ENCODE results near the gene RALGPS1.

The RALGPS1 gene

DNA sequence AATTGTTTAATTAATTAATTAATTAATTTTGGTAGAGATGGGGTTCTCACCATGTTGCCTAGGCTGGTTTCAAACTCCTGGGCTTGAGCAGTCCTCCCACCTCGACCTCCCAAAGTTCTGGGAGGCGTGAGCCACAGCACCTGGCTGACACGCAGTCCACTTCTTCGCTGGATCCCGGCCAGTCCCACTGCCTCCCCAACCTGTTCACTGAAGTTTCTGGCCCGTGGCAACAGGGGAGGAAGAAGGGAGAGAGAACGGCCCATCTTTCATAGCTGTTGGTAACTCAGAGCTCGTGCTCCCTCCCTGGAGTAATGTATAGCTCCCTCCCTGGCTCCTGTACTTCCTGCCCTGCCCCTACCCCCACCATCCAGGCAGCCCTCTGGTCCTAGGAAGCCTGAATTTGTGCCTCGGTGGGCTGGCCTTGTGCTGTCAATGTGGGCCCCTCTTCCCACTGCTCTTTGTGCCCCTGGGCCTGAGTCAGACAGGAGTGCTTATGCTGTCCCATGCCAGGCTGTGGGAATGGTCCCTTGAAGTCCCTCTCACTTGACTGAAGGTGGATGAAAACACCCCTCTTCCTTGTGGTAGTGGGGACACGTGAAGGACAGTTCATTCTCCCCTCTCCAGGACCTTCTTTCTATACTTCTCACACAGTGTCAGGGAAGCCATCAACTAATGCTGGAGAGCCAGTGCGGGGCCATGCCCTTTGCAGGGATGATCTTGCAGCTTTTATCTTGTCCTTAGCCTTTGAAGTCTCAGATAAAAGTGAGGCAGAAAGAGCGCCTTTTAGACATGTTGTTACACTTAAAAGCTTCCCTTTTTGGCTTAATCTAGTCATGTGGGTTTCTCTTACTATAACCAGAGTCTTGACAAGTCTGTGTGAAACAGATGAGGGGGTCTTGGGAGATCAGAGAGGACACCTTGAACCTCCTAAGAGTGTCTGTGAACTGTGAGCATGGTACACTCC is 169.8 kb downstream of the RALGPS1 start:
- no peak for DNase-seq

DNA sequence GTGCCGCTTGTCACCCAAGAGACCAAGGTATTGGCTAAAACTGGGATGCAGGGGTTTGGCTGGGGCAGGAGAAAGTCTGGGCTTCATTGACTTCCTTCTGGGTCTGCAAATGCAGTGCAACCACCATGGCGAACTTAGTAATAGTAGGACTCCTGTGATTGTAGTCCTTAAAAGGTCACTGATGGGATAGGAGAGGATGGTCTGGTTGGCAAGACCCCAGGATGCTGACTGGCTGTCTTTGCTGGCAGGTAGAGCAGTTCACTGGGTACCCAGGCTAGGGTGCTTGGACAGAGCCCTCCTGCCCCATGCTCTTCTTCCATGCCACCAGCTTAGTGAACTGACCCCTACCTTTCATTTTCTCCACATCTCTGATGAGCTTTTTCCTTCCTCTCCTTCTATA is 170.6 kb downstream of the RALGPS1 start:
- no peak for DNase-seq

DNA sequence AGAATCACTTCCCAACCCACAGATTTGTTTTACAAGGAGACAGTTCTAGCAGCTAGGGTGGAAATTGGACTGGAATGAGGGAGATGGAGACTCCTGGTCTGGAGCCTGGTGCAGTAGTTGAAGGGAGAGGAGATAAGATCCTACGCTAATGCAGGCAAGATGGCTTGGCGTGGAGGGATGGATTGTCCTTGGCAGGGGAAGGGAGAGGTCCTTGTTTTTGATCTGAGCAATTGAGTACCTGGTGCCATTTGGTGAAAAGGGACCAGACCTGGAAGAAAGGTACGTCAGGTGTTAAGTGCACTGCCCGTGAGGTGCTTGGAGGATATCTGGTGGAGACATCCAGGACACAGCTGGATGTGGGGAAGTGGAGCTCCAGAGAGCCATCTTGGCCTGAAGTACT is 172.2 kb downstream of the RALGPS1 start:
- no peak for DNase-seq

DNA sequence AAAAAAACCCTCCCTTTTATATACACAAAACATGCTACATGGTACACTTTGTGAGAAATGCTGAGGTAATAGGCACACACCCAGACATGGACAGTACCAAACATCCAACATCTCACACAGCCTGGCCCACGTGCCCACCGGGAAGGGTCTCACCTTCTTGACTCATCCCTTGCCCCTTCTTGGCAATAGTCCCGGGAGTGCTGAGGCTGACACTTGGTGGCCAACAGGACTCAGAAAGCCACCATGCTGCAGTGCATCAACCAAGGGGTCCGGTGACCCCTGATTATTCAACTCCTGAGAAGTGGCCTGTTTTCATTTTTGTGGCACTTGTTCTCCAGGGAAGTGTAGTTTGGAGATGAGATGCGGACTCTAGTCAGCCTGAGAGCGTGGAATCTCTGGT is 172.8 kb downstream of the RALGPS1 start:
- DNase-seq = no peak

DNA sequence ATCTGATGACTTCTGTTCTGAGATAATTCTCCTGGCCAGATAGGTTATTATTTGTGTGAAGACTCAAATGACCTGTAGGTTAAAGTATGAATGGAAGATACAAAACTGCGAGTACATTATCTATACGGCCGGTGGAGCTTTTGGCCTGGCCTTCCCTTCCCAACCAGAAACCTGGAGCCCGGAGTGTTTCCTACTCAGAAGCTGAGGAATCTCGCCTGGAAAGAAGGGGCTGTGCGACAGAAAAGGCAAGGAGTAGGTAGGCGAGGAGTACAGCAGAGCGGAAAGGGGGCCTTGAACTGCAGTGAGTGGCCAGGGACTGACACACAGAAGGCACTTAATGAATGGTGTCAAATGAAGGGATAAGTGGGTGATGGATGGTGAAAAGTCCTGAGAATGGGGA is 173.3 kb downstream of the RALGPS1 start:
- DNase-seq = no peak

DNA sequence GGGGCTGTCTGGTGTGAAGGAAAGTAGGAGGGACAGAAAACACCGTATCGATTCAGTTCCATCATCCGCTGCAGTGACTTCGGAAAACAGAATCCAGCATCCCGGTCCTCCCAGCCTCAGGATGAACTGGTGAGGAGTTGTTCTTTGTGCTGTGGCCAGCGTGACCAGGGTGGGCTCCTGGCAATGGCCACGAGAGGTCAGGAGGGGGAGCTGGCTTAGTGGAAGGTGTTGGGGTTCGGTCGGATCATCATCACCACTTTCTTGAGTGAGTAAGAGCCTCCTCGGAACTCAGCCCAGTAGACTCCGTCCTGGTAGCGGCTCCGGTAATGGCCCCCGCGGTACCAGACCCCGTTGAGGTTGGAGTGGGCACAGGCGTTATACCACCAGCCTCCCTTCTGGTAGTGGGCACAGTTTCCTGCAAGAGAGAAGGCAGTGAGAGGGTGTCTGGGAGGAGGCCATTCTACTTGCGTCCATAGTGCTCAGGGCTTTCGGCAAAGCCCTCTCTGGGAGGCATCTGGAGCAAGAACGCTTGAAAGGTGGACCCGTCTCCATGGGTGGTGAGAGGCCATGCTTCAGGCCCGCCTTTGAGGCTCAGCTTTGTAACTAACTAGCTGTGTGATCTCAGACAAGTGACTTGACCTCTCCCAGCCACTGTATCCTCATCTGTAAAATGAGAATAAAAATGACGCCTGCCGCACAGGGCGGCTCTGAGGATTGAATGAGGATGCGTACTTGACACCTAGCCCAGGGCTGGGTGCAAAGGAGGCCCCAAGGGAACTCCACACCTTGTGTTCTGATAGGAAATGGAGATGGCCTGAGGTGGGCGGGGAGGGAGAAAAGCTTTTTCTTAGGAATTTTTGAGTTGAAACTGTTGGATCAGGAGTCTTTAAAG is 174.4 kb downstream of the RALGPS1 start:
- DNase-seq = no peak

DNA sequence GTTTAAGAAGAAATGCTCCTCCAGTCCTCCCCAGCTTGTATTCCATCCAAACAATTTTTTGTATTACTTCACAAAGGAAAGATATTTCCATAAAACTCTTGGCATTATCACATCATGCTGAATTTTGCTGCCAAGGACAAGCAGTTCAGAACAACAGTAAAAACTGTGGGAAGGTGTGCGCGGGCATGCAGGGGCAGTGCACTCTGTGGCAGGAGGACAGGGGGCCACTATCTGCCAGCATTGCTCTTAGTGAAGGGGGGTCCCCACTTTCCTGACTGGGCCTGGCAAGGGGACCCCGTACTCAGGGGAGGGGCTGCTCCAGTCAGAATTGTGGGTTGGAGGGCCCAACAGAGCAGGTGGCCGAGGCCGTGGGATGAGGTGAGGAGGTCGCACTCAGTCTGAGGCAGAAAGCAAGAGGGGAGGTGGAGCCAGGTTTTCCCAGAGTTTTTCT is 175.1 kb downstream of the RALGPS1 start:
- no peak for DNase-seq

DNA sequence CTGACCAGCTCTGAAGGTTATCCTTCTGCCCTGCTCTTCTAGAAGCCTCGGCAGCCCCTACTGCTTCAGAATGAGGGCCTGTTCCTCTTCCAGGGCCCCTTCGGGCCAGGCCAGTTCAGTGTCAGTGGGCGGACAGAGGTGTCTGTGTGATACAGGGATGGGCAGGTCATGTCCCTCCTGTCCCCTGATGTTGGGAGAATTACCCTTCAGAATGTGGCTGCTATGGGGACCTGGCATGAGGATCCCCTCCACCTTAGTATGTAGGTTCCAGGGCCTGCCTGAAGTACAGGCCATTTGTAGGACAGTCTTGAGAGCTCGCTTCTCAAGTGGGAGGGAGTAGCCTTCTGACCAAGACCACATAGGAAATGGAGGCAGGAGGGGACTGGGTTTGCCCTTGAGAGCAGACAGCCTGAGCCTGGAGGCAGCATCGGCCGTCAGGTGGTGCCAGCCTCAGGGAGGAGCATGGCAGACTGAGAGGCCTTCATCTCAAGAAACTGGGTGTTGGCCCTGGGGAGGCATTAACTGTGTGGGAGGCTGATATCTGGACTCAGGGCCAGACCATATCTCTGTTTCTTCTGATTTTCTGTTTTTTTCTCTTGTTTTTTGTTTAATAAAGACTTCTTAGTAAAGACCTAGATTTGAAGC is 175.9 kb downstream of the RALGPS1 start:
- DNase-seq = no peak

DNA sequence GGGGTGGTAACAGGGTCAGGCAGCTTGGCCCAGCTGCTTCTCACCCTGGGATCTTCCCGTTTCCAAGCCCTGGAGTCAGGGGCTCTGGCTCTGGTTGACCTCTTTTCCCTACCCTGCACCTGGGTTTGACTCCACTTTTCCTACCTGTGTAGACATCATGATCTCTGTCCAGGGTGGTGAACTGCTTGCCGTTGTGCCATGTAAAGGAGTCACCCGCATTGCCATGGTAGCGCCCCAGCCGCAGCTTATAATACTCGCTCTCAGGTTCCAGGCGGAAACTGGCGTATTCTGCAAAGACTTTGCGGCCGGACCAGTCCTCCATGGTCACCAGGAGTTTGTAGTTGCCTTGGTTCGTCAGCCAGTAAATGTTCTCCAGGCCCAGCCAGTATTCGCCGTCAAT is 176.9 kb downstream of the RALGPS1 start:
- DNase-seq = no peak

DNA sequence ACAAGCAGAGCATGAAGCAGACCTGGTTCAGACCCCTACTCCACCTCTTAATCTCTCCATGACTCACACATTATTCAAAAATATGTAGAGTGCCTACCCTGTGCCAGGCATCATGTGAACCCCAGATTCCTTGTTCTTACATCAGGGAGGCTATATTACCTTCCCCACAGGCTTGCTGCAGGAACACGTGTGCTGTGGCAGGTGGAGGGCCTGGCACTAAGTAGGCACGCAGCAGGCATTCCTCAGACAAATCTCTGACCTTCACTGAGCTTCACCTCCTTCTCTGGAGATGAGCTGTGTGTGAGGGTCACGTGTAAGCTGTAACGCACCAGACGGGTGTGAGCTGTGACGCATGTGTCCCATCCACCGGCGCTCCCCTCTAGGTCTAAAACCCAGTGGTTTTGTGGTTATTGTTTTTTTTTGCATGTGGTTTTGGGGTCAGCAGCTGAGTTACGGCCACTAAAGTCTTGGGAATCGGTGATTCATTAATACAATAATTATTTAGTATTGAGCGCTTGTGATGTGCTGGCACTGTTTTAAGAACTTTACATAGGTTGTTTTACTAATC is 177.5 kb downstream of the RALGPS1 start:
- no peak for DNase-seq

DNA sequence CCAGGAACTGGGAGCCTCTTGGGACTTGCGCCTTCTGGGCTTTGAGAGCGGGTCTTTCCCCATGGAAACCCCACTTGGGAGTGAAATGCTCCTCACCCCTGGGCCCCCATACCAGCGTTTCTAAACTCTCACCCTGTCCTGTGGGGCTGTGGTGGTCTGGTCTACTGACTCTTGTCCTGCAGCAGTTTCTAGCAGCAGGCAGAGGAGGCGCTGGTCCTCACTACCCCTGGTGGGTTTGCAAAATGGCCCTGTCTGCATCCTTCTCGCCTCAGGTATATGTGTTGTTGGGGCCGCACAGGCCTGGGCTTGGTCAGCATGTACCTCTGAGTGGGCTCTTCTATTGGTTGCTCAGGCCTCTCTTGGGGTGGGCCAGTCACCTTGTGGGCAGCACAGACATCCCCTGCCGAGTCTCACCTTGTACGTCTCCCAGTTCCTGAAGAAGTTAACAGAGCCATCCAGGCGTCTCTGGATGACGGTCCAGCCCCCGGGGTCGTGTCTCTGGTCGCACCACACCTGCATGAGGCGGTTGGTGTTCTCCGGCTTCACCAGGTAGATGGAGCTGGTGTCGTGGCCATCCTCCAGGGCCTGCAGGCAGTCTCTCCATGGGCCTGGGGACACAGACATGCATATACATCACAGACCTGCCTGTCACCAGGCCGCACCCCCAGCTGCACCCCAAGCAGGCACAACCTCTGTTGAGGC is 178.9 kb downstream of the RALGPS1 start:
- DNase-seq = no peak

DNA sequence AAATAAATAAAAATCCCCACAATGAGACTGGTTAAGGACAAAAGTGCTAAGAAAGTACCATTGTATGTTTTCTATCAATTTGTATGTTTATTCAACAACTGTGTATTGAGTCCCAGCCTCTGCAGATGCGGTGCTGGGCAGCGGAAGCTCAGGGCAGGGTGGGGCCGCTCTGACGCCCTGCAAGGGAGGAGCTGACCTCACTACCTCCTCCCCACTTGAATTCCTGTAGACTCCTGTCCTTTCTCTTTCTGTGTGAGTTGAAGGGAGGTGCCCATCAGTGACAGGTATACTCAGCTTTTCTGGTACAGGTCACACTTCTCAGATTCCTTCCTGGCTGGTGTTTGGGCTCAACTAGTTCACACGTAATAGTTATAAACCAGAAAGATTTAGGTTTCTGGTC is 180.8 kb downstream of the RALGPS1 start:
- no peak for DNase-seq

DNA sequence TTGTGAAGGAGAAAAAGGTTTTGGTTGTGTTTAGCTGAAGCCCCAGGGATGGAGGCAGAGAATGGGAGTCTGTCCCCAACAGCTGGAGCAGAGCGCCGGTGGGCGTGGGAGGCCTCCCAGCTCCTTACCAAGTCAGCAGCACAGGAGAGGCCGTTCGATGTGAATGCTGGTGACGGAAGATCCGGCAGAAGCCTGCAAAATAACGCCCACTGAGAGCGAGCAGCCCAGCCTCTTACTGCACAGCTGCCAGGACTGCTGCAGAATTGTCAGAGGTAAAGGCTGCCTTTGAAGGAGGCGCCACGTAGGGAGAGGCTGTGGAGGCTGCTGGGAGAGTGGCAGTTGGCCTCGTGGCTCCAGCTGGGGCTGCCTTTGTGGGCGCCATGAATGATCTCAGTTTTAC is 181.6 kb downstream of the RALGPS1 start:
- DNase-seq = no peak

DNA sequence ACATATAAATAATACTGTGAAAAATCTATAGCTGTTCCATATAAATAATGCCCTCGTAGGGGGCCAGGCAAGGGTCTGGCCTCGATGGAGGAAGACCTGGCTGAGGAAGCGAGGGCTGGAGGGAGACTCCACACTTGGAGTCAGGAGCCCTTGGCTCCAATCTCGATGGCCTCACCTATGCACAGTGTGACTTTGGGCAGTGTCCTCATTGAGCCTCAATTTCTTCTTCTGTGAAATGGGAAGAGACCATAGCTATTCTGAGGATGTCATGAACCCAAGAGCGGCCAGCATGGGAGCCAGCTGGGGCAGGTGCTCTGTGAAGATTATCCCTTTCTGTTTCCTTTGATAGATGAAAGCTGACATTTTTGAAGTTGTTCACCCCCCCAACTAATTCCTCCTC is 183.1 kb downstream of the RALGPS1 start:
- DNase-seq = no peak

DNA sequence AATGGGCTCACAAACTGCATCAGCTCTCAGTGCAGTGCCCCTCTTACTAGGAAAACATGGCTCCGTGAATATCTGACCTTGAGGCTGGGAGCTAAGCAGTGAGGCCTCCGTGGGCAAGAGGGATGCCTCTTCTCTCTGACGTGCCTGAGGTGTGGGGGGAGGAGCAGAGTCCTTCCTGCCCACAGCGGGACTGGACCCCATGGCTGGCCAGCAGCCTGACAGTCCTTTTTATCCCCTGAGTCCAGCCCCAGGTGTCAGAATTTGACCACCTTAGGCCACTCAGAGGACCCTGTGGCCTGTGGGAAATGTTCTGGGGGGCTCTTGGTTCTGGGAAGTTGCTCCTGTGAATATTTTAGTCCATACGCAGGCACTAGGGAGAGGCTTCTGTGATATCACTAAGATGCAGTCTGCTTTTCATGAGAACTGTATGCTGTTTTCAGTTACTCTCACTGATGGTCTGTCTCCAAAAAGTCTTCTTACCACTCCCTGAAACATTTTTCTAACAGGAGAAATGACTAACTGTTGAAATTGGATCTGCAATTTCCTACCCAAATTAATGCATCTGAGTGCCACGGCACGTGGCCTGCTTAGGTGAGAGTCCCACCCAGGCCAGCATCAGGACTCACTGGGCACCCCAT is 184.5 kb downstream of the RALGPS1 start:
- DNase-seq = no peak

DNA sequence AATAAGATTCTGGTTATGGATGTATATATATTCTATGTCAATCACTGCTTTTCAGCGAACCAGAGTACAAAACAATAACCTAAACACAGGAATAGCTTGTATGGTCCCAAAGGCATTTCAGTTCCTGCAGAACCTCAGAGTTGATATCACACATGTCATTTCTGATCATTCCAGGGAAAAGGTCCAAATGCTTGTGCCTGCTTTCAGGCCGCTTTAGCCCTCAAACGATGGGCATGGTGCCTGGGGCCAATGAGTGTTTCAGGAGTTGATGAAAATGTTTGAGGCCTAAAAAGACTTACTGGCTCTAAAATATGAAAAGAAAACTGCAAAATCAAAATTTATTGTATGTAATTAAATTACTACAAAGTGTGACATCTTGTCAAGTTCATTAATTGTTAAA is 185.1 kb downstream of the RALGPS1 start:
- DNase-seq = no peak

DNA sequence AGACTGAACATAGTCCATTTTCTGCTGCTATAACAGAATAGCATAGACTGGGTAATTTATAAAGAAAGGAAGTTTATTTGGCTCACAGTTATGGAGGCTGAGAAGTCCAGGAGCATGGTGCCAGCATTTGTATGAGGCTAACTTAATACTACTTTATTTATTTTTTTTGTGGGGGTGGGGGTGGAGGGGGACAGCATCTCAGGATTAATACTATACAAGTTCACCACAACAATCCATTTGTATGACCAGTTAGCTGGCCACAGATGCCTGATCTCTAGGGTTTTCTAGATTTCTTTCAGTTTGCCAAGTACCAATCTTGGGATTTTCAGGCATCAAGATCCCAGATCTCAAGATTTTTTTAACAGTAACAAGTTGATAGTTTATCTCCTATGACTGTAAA is 187.6 kb downstream of the RALGPS1 start:
- no peak for DNase-seq

DNA sequence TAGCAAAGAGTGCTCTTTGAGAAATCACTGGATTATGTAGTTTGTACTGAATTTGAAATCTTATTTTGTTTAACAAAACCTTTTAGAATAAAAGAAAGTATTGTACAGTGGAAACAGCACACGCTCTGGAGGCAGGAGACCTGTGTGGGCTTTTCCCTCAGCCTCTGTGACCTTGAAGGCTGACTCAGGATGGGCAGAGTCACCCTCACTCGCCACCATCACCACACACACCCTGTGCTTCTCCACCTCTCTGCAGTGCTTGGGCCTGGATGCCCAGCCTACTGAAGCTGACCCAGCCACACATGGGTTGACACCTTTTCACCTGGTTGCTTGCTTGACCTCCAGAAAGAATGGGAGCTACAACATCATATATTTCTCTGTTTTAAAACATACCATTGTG is 188.2 kb downstream of the RALGPS1 start:
- DNase-seq = no peak

DNA sequence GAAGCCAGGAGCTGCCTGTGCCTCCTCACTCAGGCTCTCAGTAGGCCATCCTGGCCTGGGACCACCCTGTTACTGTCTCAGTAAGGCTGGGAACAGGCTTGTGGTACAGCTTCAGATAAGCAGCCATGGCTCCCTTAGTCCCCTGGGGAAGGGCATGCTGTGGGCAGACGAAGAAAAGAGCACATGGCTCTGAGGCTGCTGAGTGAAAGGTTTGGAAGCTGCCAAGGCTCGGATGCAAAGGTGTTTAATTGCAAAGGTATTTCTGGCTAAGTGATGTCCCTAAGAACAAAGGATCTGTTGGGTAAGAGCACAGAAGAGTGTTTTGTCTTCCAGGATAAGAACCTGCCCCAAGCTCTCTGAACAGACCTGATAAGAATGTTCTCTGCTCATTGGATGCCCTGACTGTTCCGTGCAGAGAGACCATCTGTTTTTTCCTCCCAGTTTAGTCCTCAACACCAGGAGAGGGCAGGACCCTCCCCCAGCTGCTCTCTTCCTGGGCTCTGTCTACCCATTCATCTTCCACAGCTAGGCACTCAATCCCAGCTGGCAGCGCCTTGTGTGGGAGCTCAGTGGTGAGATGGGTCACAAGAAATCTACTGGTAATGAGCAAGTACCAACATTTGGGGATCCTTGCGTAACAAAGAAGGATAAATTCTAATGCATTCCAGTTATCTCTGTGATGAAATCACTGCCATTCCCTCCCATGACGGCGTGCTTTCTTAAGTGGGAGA is 190.2 kb downstream of the RALGPS1 start:
- DNase-seq = no peak

DNA sequence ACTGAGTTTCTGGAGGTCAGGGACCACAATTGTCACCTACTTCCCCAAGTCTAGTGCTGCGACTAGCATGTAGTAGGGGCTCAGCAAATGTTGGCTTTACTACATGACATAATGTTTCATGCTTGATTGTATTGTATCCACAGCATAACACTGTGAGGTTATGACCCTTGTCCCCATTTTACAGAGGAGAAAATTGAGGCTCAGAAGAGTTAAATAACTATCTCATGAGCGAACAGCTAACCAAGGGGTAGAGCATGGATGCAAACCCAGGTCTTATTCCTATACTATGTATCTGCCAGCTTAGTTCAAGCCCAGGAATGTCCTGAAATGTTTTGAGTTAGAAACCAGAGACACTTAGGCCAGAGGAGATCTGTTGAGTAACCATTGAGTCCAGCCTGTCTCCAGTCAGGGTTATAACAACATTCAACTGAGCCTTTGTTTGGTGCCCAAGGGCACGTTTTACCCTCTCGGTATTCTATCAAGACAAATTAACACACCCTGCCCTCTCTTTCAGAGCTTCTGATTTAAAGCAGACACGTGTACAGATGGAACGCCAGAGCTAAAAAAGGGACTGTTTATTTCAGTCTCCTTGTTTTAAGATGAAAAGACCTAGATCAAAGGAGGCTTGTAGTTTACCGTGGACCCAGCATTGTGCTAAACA is 191.4 kb downstream of the RALGPS1 start:
- no peak for DNase-seq

DNA sequence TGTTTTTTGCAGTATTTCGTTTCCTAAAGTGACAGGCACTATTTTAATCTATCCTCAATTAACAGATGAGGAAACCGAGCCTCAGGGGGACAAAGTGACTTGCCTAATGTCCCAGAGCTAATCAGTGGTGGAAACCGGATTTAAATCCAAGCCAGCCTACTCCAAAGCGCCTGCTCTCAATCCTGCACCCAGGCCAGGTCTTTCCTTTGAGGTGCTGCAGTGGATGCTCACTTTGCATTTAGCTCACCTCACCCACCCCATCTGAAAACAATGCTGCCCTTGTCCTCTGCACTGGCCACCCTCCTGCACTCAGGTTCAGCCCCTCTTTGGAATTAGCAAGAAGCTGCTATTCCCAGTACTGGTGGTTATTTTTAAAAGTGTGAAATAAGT is 191.9 kb downstream of the RALGPS1 start:
- no peak for DNase-seq
